22Rv1 (cell line): ENCODE data around the gene PTPRE.

Experiments
- ZFX ChIP-seq: fragments of 450-650 bp; IDR thresholded peaks from 2 replicates; pipeline ENCODE4 v1.6.1; 2017; ENCODE audit warnings: antibody characterized with exemption, borderline replicate concordance
- TF ChIP-seq, protein P1 (sequence below): fragments of 450-650 bp; IDR thresholded peaks from 2 replicates; pipeline ENCODE4 v1.5.1; 2017; ENCODE audit warnings: mild to moderate bottlenecking

DNA sequence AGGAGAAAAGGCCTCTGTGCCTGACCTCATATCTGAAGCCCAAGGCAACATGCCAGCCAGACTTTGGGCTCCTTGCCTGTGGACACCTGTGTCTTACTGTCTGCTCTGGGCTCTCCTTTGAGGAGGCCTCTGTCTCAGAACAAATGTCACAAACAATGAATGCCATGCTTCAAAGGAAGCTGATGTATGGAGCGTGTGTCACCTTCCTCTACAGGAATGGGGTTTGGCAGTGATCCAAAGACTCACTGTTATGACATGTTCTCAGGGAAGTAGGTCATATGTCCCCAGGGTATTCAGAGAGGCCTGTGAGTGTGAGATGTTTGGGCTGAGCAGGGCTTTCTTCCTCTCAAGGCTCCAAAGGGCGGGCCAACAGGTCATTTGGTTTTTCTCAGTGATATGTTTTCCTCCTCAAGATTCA, 38.4 kb downstream of the PTPRE start:
- TF ChIP-seq, protein P1, sequence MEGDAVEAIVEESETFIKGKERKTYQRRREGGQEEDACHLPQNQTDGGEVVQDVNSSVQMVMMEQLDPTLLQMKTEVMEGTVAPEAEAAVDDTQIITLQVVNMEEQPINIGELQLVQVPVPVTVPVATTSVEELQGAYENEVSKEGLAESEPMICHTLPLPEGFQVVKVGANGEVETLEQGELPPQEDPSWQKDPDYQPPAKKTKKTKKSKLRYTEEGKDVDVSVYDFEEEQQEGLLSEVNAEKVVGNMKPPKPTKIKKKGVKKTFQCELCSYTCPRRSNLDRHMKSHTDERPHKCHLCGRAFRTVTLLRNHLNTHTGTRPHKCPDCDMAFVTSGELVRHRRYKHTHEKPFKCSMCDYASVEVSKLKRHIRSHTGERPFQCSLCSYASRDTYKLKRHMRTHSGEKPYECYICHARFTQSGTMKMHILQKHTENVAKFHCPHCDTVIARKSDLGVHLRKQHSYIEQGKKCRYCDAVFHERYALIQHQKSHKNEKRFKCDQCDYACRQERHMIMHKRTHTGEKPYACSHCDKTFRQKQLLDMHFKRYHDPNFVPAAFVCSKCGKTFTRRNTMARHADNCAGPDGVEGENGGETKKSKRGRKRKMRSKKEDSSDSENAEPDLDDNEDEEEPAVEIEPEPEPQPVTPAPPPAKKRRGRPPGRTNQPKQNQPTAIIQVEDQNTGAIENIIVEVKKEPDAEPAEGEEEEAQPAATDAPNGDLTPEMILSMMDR: no peak
- TF ChIP-seq ZFX: no peak
